ENCODE measurements around the gene TIAM2.

Gene TIAM2

DNA sequence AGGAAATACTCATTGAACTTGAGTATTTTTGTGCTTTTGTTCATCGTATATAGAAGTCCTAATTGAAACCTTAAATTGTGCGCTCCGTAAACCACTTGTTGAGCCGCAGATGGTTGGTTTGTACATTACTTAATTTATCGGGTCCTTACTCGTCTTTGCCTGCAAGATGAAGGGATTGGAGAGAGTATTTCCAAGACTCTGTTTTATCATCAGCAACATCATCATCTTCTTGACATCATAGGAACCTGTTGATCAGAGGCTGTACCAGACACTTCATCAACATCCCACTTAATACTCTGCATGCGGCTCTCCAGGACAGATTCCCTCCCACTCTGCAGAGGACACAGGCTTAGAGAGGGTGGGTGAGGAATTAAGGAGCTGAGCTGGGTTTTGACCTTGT is 28.6 kb downstream of the TIAM2 start:
- no peak for DNase-seq
- TF ChIP-seq POLR2A (IDR thresholded peaks at IDR 0.05; ENCODE audit: low read length) = no peak
- no peak for TF ChIP-seq GATA1 (IDR thresholded peaks at IDR 0.05; ENCODE audit: low read depth, low read length)

DNA sequence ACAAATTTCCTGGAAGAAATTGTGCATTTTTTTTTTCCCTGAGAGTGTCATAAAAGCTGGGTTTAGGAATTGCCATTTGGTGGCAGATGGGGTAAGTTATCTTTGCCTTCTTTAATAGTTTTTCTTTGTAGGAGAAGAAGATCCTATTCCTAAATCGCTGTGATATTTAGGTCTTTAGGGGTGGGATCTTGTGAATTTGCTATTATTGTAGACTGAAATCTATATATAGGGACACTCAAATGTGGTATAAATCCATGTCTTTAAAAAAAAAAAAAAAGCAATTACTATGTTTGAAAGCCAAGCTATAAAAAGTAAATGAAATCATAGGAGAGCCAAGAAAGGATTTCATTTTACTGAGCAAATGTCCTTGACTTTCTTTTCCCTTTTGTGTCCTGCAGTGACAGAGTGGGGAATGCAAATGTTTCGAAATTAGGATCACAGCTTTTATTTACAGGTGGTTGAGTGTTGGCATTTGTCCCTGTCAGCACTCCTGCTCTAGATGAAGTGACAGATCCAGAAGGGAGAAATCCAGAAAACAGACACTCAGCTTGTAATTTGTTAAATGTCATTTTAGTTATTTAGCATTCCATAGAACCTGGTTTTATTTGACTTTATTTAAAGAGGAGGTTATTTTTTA is 29.4 kb downstream of the TIAM2 start:
- DNase-seq = no peak
- TF ChIP-seq POLR2A (IDR thresholded peaks at IDR 0.05; ENCODE audit: low read length) = no peak
- no peak for TF ChIP-seq GATA1 (IDR thresholded peaks at IDR 0.05; ENCODE audit: low read depth, low read length)

DNA sequence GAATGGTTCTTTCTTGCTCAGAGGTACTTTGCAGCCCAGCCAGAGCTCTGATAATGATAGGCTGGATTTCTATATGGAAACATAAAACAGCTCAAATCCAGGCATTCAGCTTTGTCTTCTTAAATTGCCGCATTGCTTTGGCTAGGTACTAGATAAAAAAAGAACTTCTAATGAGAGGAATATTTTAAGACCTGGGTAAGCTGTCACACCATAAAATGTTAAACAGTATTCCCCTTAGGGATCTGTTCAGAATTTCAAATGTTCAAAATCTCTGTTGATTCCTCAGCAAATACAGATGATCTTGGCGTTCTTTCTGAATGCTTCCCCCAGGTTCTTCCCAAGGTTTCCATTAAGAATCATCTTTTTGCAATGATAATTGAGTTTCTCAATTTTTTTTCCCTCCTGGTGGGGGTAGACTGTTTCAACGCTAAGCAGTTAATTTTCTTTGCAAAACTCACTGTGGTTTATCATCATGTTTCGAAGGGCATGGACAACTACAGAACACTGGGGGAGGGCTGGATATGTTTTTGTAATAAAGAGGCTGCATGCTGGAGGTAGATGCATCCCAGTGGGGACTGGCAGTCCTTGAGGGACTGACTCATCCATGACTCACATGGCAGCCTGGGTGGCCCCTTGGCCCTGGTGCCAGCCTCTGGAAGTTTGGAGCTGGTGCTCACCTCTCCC is 31.0 kb downstream of the TIAM2 start:
- TF ChIP-seq POLR2A (IDR thresholded peaks at IDR 0.05; ENCODE audit: low read length) = no peak
- no peak for TF ChIP-seq GATA1 (IDR thresholded peaks at IDR 0.05; ENCODE audit: low read depth, low read length)
- no peak for DNase-seq

DNA sequence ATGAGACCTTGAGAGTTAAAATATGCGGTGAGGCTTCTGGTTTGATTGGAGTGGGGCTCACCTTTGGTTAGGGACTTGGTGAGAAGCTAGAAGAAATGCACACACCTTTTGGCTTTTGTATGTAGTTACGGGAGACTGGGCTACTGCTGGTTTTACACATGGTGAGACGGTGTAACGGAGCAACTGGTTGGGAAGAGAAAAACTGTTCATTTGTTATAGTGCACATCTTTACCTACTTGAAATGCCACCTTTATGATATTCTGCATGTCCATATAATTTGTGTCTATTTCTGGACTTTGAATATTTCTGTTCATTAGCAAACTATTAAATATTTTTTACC is 31.6 kb downstream of the TIAM2 start:
- no peak for DNase-seq
- TF ChIP-seq GATA1 (IDR thresholded peaks at IDR 0.05; ENCODE audit: low read depth, low read length) (no peak), POLR2A (IDR thresholded peaks at IDR 0.05; ENCODE audit: low read length) (no peak)

DNA sequence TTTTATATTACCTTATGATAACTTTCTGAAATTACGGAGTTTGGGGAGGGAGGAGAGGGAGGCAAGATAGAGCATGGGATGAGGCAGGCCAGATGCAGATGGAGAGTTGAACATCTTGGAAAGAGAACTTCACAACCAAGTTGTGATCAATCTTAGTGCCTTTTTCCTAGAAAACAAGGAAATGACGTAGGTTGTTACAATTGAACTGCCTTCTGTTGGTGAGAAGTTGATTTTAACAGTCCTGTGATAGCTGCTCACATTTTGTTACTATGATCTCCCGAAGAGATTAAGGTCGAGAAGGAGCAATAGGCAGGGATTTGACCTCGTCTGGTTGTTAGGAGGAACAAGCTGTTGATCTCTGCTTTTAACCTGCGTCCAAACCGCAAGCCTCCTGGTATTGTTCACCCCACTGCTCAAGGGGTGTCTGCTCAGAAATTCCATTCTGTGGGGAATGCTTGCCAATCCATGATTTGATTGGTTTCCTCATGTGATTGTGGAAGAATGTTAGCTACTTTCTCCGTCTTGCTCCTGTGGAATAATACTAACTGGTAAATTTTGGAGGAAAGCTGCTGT is 35.1 kb downstream of the TIAM2 start:
- no peak for DNase-seq
- TF ChIP-seq POLR2A (IDR thresholded peaks at IDR 0.05; ENCODE audit: low read length) (no peak), GATA1 (IDR thresholded peaks at IDR 0.05; ENCODE audit: low read depth, low read length) (no peak)

DNA sequence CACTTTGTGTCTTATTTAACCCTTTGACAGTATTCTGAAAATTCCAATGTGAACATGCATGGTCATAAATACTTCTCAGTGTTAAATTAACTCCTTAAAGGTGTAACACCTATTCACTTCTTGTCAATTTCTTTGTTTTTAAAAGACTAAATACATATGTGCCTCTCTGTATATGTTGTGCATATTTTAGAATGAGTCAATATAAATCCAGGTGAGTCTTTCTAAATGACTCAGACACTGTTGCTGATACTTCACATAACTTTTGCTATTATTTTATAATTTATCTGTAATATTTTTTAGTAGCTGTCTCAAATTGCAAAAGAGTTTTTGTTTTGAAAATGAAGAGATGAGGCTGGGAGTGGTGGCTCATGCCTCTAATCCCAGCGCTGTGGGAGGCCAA is 36.0 kb downstream of the TIAM2 start:
- DNase-seq = no peak
- TF ChIP-seq GATA1 (IDR thresholded peaks at IDR 0.05; ENCODE audit: low read depth, low read length) (no peak), POLR2A (IDR thresholded peaks at IDR 0.05; ENCODE audit: low read length) (no peak)

DNA sequence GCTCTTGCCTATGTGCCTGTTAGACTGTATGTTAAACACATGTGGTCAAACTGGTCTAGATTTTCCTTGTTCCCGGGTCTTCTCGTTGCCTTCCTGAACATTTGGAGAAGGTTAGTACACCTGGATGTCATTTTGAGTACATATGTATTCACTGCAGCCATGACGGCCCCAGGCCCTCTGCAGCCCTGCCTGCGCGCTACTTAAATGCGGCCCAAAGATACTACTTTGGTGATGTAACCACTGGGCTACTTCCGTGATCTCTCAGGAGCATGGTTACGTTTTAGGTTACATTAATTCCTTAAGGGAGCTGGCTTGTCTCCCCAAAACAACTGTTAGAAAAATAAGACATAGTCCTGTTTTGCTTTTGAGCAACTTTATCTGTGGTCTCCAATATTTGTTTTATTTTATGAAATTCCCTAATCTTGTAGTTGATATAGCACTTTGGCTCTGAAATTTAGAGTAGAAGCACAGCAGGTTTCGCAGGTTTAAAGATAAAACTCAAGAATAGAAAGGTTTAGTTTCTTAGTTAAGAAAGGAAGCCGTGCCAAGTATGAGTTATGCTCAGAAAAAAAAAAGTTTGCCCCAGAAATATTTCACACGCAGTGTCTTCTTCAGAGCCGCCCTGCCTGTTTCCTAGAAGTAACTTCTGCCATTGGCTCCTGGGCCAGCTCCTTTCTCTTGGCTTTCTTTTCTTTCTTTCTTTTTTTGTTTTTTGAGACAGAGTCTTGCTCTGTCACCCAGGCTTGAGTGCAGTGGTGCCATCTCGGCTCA is 38.1 kb downstream of the TIAM2 start:
- TF ChIP-seq GATA1 (IDR thresholded peaks at IDR 0.05; ENCODE audit: low read depth, low read length) (no peak), POLR2A (IDR thresholded peaks at IDR 0.05; ENCODE audit: low read length) (no peak)
- DNase-seq = no peak

DNA sequence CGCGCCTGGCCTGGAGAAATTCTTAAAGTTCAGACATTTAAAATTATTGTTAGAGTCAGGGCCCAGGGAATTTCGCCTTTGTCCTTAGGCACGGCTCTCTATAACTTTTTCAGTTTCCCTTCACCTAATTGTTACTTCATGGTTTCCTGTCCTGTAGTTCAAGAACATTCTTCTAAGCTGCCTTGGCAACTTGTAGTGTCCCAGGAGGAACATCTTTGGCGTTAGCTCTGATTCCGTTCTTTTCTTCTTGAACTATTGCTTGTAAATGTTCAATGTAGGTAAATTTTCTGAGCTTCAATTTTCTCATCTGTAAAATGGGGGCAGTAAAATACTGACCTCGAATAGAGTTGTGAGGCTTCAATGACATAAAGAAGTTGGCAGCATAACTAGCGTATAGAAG is 41.8 kb downstream of the TIAM2 start:
- no peak for TF ChIP-seq POLR2A (IDR thresholded peaks at IDR 0.05; ENCODE audit: low read length)
- TF ChIP-seq GATA1 (IDR thresholded peaks at IDR 0.05; ENCODE audit: low read depth, low read length) = no peak
- no peak for DNase-seq

DNA sequence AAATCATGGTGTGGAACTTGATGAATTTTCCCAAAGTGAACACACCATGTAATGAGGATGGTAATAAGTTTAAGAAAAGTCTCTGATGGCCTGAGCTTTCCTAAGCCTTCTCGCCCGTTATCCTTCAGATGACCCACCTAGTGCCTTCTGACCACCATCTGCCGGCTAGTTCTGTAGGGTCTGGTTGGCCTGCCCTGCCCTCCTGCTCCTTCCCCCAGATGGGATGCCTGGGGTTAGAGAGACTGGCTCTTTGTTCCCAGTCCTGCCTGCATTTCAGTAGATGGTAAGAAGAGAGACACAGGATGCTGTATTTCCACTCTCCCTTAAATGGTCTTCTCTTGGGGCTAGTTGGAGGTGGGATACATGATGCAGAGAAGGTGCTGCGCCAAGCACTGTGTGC is 43.0 kb downstream of the TIAM2 start:
- DNase-seq = no peak
- TF ChIP-seq POLR2A (IDR thresholded peaks at IDR 0.05; ENCODE audit: low read length) = no peak
- no peak for TF ChIP-seq GATA1 (IDR thresholded peaks at IDR 0.05; ENCODE audit: low read depth, low read length)

DNA sequence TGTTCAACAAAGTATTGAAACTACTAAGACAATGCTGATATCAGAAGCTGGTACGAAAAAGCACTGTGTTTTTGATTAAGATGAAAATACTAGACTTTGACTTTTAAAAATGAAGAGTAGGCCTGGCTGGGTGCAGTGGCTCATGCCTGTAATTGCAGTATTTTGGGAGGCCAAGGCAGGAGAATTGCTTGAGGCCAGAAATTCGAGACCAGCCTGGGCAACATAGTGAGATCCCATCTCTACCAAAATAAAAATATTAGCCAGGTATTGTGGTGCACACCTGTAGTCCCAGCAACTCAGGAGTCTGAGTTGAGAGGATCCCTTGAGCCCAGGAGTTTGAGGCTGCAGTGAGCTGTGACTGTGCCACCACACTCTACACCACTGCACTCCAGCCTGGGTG is 43.4 kb downstream of the TIAM2 start:
- DNase-seq = no peak
- TF ChIP-seq POLR2A (IDR thresholded peaks at IDR 0.05; ENCODE audit: low read length) (no peak), GATA1 (IDR thresholded peaks at IDR 0.05; ENCODE audit: low read depth, low read length) (no peak)

DNA sequence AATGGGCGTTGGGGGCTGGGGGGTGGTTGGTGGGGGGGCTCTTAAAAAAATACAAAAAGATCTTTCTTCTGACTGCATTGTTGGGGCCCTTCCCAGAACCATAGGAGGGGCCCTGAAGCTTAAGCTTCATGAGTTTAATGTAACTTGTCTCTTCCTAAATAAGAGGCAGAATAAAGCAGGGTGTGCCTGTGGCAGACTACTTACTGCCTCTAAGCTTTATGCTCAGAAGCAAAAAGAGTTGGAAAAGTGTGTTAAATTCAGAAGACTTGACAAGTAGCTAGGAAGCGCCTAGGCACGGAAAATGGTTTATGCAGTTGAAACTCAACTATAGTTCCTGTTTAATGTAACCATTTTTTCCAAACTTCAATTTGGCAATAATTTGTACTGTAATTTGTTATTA is 44.5 kb downstream of the TIAM2 start:
- DNase-seq = no peak
- TF ChIP-seq POLR2A (IDR thresholded peaks at IDR 0.05; ENCODE audit: low read length) = no peak

DNA sequence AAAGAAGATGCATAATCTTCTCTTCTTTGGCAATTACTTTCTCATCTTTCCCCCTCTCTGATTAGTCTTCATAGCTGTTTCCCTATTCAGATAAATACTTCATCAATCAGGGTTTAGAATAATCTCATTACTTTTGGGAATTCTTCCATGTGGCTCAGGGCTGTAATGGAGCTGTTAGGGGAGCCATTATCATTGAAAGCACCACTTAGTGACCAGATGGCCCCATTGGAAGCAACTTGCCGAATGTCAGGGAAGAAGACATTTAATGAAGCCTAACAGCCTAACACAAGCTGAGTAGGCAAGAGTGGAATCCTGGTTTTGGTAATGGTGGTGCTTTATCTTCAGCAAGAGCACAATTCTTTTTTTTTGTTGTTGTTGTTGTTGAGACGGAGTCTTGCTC is 45.0 kb downstream of the TIAM2 start:
- no peak for DNase-seq
- TF ChIP-seq POLR2A (IDR thresholded peaks at IDR 0.05; ENCODE audit: low read length) (no peak), GATA1 (IDR thresholded peaks at IDR 0.05; ENCODE audit: low read depth, low read length) (no peak)

DNA sequence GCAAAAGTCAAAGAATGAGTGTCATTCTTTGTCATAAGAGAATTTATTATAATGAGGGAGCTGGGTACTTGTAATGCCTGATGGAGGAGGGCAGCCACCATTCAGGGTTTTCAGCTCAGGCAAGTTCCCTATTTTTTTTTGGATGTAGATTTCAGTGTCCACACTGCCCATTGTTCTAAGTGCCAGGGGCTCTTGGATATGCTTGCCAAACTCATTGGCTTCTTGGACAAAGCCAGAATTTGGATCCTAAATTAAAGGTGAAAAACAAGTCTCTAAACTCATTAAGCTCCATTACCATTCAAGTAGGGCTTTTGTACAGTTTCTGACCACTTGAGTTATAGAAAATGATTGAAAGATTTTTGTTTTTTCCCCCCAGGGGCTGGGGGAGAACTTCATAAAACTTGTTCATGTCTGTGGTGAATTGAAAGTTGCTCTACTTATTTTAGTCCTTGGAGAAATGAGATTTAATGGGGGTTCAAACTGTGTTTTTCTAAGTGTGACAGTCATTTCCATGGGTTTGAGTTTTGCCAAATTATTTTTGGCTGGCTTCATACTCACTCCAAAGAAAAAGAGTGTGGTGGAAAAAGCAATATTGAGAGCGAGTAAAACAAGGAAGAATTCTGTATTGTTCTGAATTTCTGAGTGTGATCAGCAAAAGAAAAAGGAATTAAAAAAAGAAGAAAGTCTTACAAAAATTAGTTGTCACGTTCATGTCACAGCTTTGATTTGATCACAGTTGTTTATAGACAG is 46.0 kb downstream of the TIAM2 start:
- DNase-seq = no peak
- no peak for TF ChIP-seq POLR2A (IDR thresholded peaks at IDR 0.05; ENCODE audit: low read length)

DNA sequence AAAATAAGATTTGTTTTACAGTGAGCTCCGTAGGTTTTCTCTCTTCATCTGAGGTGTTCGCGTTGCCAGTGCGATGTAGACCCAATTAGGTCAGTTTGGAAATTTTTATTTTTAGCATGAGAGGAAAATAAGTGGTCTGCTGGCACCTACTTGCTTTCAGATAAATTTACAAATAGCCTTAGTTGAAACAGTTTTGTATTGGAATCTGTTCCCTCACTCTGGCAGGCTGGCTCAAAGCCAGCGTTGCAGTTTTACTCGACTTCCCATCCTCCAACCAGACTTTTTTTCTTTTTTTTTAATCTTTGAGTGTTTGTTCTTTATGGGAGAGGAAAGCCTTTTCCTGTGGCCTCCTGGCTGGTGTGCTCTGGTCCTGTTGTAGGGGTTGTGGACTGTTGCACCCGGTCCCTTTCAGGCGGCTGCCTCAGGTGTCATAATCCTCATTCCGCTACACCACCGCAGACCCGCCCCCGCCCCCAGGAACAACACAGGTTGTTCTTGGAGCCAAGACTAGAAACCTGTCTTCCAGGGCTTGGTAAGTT is 46.7 kb downstream of the TIAM2 start:
- DNase-seq = no peak
- no peak for TF ChIP-seq POLR2A (IDR thresholded peaks at IDR 0.05; ENCODE audit: low read length)
- TF ChIP-seq GATA1 (IDR thresholded peaks at IDR 0.05; ENCODE audit: low read depth, low read length) = no peak

All from erythroblast (primary cell).